GM21737 (cell line): ENCODE results near the gene ALKBH5.

Experiments used
- ATAC-seq: cut with Tn5 transposase; IDR thresholded peaks from one replicate; pipeline ENCODE4 v1.9.1; 2021; ENCODE audit warnings: mild to moderate bottlenecking, moderate library complexity; ENCODE audit not compliant: unreplicated experiment

ALKBH5 gene

GRCh38 chr17:18184143-18185031 lies 759 bp downstream of the ALKBH5 start:
- peak; percentile 2 for ATAC-seq

DNA sequence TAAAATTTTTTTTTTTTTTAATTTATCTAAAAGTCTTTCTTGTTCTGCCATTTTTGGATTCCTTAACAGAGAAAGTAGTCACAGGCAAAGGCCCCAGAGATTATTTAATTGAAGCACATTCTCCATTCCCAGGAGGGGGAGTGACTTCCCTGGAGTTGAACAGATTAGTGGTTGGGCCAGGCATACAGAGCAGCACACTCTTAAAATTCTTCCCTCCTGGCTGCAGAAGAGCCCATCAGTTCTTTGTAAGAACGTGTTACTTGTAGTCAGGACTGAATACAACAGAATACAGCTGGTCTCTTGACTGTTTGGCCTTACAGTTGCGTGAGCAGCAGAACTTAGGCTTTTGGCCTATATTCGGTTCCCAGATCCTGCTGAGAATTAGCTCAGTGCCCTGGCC lies 1.8 kb downstream of the ALKBH5 start:
- no peak for ATAC-seq

- no peak for ATAC-seq
These were observed 2.4 kb downstream of the ALKBH5 start for GRCh38 chr17:18185832-18186626.

GRCh38 chr17:18186627-18186982 lies 3.0 kb downstream of the ALKBH5 start:
- ATAC-seq, result no peak

DNA sequence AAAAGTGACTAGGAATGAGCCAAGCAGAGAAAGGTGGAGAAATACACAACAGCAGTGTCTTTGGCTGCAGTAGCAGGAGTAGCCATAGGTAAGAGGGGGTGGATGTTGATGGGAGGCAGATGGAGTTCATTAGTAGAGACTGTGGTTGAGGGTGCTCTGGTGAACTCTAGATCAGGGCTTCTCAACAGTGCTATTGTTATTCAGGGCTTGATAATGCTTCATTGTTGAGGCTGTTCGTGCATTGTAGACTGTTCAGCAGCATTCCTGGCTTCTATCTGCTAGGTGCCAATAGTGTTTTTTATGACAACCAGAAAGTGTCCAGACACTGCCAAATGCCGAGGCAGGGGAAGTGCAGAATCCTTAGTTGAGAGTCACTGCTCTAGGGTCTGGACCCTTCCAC lies 3.6 kb downstream of the ALKBH5 start:
- ATAC-seq, result no peak

DNA sequence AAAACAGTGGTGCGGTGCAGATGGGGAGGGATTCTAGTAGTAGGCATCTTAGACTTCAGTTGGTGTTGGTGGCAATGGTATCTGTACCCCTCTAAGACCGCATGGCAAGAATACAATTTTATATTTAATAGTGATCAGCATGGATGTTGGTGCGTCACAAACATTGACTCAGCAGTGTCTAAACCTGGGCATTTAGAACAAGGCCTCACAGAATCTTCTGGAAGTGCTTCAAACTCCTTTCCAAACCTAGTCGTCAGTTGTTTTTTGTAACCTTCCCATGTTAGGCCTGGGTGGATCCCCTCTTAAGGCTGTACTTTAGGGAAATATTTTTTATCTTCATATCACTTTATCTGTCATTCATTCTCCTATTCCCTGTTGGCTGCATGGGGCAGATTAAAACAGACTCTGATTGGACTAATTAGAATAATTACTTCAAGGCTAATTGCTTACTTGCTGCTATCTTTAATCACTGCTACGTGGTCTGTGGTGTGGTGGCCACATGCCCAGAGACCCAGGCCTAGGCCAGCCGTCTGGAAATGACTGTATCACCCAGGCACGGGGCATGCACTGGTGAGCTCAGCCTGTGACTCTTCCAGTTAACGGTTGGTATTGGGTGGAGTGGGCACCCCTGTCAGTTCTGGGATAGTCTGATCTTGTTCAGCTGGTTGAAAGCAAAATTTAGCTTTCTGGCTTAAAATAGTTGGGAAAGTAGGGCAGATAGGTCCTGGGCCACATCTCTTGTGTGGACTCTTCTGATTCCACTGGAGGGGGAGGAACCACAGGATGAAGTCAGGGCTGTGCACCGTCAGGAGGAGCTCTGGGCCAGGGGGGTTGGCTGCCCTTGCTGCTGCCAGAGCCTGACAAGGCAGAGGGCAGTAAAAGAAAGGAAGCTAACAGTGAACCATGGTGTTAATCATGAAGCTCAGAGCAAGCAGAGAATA lies 4.5 kb downstream of the ALKBH5 start:
- ATAC-seq, result no peak

DNA sequence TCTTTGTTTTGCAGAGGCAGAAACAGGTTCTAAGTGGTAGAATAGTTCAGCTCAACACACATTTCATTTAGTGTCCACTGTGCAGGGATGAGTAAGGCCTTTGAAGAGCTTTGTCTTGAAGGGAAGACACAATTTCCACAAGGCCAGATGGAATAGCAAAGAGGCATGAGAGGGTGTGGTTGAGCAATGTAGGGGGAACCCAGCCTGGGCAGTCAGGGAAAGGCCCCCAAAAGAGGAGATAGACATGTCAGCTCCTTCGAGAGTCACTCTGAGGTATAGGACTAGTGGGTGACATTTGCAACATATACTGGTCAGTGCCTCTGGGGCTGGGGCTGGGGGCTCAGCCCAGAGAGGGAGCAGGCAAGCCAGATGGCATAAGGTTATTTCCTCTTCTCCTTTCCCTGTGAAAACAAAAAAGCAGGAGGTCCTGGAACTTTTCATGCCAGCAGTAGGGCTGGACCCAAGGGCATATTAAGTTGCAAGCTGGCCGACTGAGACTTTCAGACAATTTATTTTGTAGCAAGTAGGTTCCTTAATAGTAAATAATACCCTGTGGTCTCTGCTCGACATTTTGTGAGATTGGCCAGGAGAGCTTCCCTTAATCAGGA lies 7.1 kb downstream of the ALKBH5 start:
- no peak for ATAC-seq

- ATAC-seq, result no peak
These were observed 7.6 kb downstream of the ALKBH5 start for GRCh38 chr17:18191236-18191667.

DNA sequence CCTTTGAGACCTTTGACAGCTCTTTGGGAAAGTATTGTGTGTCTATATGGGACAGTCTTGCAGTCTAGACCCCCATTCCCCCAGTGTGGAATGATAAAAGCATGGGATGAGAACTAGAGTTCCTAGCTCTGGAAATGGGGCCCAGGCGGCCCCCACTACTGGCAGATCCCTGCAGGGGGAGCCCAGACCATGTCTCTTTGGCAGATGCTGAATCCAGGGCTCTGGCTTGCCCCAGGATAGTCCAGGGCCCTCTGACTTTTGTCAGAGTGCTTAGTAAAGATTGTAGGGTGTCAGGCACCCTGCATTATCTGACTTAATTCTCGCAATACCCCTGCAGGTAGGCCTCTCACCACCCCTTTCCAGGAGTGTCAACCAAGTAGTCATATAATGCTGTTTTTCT lies 8.3 kb downstream of the ALKBH5 start:
- ATAC-seq, result no peak

DNA sequence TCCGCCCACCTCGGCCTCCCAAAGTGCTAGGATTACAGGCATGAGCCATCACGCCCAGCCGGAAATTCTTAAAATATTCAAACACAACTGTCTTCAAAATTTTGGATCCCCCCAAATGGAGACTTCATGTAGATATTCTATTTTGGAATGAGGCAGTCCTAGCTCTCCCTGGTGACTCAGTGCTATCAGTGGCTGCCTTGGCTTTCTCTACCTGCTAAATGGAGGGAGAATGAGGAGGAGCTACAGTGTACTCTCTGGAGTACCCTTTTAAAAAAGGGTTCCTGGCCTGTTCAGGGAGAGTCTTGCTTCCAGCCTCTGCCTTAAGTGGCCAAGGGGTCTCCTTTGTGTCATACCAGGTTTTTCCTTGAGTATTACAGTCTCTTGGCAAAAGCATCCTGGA lies 10.8 kb downstream of the ALKBH5 start:
- no peak for ATAC-seq

GRCh38 chr17:18194804-18195203 lies 11.2 kb downstream of the ALKBH5 start:
- ATAC-seq, result no peak

- no peak for ATAC-seq
These were observed 11.6 kb downstream of the ALKBH5 start for GRCh38 chr17:18195246-18195645.

DNA sequence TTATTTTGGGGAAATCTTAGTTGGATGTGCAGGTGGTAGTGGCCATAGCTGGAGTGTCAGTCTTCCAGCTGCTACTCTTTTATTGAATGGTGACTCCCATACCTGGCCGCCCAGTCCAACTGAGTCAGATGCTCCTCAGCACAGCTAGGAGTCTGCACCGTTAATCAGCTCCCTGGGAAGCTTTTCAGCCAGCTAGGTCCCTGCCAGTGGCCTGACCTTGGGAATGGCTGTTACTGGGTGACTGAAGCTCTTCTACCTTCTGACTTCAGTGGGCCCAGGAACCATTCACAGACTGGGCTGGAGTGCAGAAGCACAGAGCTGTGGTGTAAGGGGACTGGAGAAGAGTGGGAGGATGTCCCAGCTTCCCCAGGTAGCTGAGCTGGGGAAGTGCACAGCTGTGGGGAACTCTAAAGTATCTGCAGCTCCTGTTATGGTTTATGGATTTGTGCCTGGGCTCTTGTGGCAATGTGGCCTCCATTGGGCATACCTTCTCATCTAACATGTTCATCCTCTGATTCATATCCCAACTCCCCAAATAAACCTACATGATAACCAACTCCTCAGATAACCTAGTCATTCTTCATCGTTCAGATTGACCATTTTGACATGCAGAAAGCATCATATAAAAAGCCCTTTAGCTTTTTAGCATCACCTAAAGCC lies 14.0 kb downstream of the ALKBH5 start:
- ATAC-seq, result no peak

DNA sequence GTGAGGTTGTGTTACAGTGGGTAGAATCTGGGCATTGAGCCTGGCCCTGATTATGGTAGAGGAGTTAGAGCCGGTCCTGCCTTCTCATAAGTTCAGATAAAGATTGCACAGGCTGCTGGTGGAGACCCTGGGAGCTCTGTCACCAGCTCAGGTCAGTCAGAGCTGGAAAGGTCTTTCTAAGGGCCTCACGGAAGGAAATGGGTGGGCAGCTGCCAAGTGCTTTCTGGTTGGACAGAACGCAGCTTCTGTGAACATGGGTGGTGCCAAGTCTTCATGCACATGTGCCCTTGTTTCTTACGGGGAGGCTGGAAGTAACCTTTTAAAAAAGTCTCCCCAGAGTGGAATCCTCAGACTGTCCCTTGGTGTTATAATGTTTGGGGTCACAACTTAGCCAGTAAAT lies 14.9 kb downstream of the ALKBH5 start:
- no peak for ATAC-seq

DNA sequence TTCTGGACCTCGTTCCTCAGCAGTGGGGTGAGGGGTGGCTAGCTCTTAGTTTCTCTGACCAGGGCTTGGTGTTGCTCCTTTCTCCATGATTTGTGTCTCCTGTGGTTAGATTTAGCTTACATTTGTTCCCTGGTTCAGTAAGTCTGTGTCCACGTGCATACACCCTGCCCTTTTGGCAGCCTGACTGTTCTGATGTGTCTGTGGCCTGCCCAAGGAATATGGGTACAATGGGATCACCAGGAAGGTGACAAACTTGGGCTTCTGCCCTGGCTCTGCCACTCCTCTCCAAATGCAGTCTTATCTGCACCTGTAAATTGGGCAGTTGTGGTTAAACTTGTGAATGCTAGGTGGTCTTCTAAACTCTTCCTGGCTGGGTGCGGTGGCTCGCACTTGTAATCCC lies 17.5 kb downstream of the ALKBH5 start:
- no peak for ATAC-seq

DNA sequence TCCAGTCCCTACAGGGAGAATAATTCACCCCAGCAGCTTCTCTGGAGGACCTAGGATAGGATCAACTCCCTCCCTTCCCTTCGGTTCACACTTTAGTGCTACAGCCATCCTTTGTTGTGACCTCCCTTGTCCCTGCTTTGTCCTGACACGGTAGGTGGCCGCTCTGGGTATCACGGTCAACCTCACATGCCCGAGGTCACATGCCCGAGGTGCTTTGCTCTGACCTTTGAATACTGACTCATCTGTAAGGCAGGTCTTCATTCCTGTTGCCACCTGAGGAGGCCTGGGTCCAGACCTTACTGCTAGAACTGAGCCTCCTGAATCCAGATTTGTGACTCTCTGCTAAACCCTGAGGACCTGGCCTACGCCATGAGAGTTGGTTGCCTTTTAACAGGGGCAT lies 19.7 kb downstream of the ALKBH5 start:
- no peak for ATAC-seq

DNA sequence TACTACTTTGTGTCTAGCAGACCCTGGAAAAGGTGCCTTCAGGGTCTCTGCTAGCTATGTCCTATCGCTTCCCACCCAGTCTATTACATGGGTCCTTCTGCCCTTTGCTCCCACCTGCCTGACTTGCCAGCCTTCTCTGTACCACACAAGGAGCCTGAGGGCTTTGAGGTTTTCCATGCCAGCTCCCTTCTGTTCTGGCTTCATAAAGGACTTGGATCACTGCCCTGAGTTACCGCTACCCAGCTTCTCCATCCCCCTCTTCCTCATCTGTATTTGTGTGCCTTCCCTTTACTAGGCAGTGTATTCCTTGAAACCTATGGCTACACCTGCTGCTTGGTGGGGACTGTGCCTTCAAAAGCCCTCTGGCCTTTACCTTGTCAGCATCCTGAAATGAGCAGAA lies 22.2 kb downstream of the ALKBH5 start:
- ATAC-seq, result no peak

DNA sequence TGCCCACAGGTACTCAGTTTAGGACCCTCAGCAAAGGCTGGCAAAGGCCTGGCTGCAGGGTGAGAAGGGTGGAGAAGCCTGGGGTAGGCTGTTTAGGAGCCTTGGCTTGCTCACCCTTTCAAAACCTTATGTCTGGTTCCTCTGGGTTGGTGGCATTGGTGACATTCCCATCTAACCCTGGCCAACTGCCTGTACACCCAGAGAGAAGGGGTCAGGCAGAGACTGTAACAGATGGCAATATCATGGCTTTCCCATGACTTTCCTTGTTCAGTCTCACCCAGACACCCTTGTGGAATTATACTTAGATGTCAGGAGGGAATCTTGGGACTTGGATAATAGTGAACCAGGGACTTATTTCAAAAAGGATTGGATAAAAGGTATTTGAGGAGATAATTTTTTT lies 23.3 kb downstream of the ALKBH5 start:
- ATAC-seq, result no peak

- no peak for ATAC-seq
These were observed 24.5 kb downstream of the ALKBH5 start for GRCh38 chr17:18208092-18208491.

DNA sequence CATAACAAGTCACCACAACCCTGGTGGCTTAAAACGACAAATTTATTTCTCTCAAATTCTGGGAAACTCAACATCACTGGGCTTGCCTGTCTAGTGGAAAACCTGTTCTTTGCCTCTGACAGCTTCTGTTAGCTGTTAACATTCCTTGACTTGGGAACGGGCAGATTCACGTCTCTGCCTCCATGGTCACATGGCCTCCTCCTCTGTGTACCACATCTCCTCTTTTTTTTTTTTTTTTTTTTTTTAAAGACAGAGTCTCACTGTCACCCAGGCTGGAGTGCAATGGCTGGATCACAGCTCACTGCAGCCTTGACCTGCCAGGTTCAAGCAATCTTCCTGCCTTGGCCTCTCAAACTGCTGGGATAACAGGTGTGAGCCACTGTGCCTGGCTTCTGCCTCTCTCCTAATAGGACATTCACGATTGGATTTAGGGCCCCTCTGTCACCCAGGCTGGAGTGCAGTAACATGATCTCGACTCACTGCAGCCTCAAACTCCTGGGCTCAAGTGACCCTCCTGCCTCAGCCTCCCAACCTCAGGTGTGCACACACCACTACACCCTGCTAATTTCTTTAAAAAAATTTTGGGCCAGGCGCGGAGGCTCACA lies 30.1 kb downstream of the ALKBH5 start:
- no peak for ATAC-seq
